Neural progenitor cell (in vitro differentiated cells): ENCODE measurements around the gene PARD6A. TPM values are rescaled to one million over a fixed set of nuclear protein-coding genes. Genes with fewer than 3 reads are reported as not detected.
A peak's percentile ranks its signal among the peaks of the same experiment; 100 is the strongest.

Source experiments
- DNase-seq: peaks from one replicate; pipeline ENCODE4 v3.0.0-alpha.2; 2016; ENCODE audit warnings: low spot score
- H2AFZ ChIP-seq: fragments of 200-600 bp; sonication (generic); replicated peaks from 2 replicates; pipeline ENCODE4 v1.6.1; 2016; ENCODE audit warnings: antibody characterized with exemption
- H3F3A ChIP-seq: fragments of 200-600 bp; sonication (generic); 2 replicates; pipeline ENCODE4 v1.6.1; 2016; ENCODE audit warnings: antibody characterized with exemption, low read depth
- H3K27ac ChIP-seq: fragments of 200-600 bp; sonication (generic); 2 replicates; pipeline ENCODE4 v1.5.1; 2016; ENCODE audit warnings: mild to moderate bottlenecking
- H3K27me3 ChIP-seq: fragments of 200-600 bp; sonication (generic); 2 replicates; pipeline ENCODE4 v1.6.1; 2016; ENCODE audit warnings: mild to moderate bottlenecking, moderate library complexity
- H3K36me3 ChIP-seq: fragments of 200-600 bp; sonication (generic); 2 replicates; pipeline ENCODE4 v1.5.1; 2016
- H3K4me1 ChIP-seq: fragments of 200-600 bp; sonication (generic); 2 replicates; pipeline ENCODE4 v1.6.1; 2016; ENCODE audit warnings: mixed run types
- H3K4me2 ChIP-seq: fragments of 200-600 bp; sonication (generic); 2 replicates; pipeline ENCODE4 v1.6.1; 2016
- H3K4me3 ChIP-seq: fragments of 200-600 bp; sonication (generic); 2 replicates; pipeline ENCODE4 v1.5.1; 2016
- H3K79me2 ChIP-seq: fragments of 200-600 bp; sonication (generic); 2 replicates; pipeline ENCODE4 v1.6.1; 2016; ENCODE audit warnings: low read depth
- H3K9ac ChIP-seq: fragments of 200-600 bp; sonication (generic); 2 replicates; pipeline ENCODE4 v1.6.1; 2016
- H3K9me3 ChIP-seq: fragments of 200-600 bp; sonication (generic); 2 replicates; pipeline ENCODE4 v1.5.1; 2016; ENCODE audit warnings: low read depth
- H4K20me1 ChIP-seq: fragments of 200-600 bp; sonication (generic); 2 replicates; pipeline ENCODE4 v1.6.1; 2016; ENCODE audit warnings: low read depth
- H3K27ac Mint-ChIP-seq: 3 replicates; pipeline ENCODE4 v1.8.0; 2021; ENCODE audit warnings: mixed read lengths
- H3K27me3 Mint-ChIP-seq: 2 replicates; pipeline ENCODE4 v1.8.0; 2022; ENCODE audit warnings: low read depth, mild to moderate bottlenecking, inconsistent platforms, moderate library complexity, mixed read lengths; ENCODE audit not compliant: insufficient read depth
- H3K36me3 Mint-ChIP-seq: 3 replicates; pipeline ENCODE4 v1.8.0; 2021; ENCODE audit warnings: mixed read lengths
- H3K4me1 Mint-ChIP-seq: 3 replicates; pipeline ENCODE4 v1.8.0; 2021; ENCODE audit warnings: mixed read lengths
- H3K4me3 Mint-ChIP-seq: 3 replicates; pipeline ENCODE4 v1.8.0; 2021; ENCODE audit warnings: mild to moderate bottlenecking, moderate library complexity, mixed read lengths
- H3K9me3 Mint-ChIP-seq: 3 replicates; pipeline ENCODE4 v1.8.0; 2020; ENCODE audit warnings: mixed read lengths
- EZH2 ChIP-seq: fragments of 200-600 bp; sonication (generic); IDR thresholded peaks from 2 replicates; pipeline ENCODE4 v1.6.1; 2017; ENCODE audit warnings: antibody characterized with exemption, mild to moderate bottlenecking, moderate library complexity
- EZH2phosphoT487 ChIP-seq: fragments of 200-600 bp; sonication (generic); IDR thresholded peaks from 2 replicates; pipeline ENCODE4 v1.6.1; 2017; ENCODE audit warnings: antibody characterized with exemption
- total RNA-seq: library from RNA; depleted of rRNA; stranded (reverse); fragments of >200 nt; gene quantifications from 2 replicates; pipeline ENCODE4 v1.2.3, GENCODE V29; 2015; ENCODE audit warnings: low replicate concordance
- TF ChIP-seq, protein P1 (sequence below): fragments of 200-600 bp; sonication (generic); IDR thresholded peaks from 2 replicates; pipeline ENCODE4 v1.5.1; 2017; ENCODE audit warnings: antibody characterized with exemption, mild to moderate bottlenecking

The PARD6A gene
- total RNA-seq, 1 donor from 2014 or later = 2.7 TPM

DNA sequence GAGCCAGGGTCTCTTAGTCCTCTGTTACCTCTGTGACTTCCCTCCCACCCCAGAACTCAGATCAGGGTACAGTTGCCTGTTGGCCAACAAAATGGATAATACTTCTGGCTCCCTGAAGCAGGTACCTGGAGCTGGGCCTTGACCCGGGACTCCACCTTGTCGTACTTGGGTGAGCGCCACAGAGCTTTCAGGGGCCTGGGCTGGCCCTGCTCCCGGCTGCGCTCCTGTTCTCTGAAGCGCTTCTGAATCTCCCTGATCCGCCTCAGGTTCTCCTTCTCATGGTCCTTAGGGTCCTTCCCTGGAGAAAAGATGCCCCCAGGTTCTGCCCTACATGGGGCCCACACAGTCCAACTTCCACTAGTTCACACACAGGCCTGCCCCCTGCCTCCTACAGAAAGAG, 4.1 kb downstream of the PARD6A start:
- no peak overlapping the region for H3K4me2 ChIP-seq
- H3K9me3 ChIP-seq = no peaks in the 10 kb centered on the region
- H3K4me1 Mint-ChIP-seq = peaks cover 32% of the 10 kb centered on the region
- no peak overlapping the region for H2AFZ ChIP-seq
- TF ChIP-seq EZH2phosphoT487 (no peak), EZH2 (no peak)
- TF ChIP-seq, protein P1, sequence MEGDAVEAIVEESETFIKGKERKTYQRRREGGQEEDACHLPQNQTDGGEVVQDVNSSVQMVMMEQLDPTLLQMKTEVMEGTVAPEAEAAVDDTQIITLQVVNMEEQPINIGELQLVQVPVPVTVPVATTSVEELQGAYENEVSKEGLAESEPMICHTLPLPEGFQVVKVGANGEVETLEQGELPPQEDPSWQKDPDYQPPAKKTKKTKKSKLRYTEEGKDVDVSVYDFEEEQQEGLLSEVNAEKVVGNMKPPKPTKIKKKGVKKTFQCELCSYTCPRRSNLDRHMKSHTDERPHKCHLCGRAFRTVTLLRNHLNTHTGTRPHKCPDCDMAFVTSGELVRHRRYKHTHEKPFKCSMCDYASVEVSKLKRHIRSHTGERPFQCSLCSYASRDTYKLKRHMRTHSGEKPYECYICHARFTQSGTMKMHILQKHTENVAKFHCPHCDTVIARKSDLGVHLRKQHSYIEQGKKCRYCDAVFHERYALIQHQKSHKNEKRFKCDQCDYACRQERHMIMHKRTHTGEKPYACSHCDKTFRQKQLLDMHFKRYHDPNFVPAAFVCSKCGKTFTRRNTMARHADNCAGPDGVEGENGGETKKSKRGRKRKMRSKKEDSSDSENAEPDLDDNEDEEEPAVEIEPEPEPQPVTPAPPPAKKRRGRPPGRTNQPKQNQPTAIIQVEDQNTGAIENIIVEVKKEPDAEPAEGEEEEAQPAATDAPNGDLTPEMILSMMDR = no peak
- peaks cover 38% of the 10 kb centered on the region for H3F3A ChIP-seq
- no peak overlapping the region for H3K27ac ChIP-seq
- peak overlapping the region; percentile 85 for H3K4me3 Mint-ChIP-seq
- no peaks in the 10 kb centered on the region for H3K36me3 ChIP-seq
- H3K79me2 ChIP-seq = no peaks in the 10 kb centered on the region
- H3K27me3 Mint-ChIP-seq = peaks cover 6% of the 10 kb centered on the region
- H3K27ac Mint-ChIP-seq = no peak overlapping the region
- H3K9me3 Mint-ChIP-seq = no peaks in the 10 kb centered on the region
- no peak overlapping the region for H3K4me3 ChIP-seq
- no peak for DNase-seq
- H3K4me1 ChIP-seq = peaks cover 18% of the 10 kb centered on the region
- peaks cover 10% of the 10 kb centered on the region for H3K36me3 Mint-ChIP-seq
- H4K20me1 ChIP-seq = peaks cover 57% of the 10 kb centered on the region
- peaks cover 8% of the 10 kb centered on the region for H3K27me3 ChIP-seq
- no peak overlapping the region for H3K9ac ChIP-seq

DNA sequence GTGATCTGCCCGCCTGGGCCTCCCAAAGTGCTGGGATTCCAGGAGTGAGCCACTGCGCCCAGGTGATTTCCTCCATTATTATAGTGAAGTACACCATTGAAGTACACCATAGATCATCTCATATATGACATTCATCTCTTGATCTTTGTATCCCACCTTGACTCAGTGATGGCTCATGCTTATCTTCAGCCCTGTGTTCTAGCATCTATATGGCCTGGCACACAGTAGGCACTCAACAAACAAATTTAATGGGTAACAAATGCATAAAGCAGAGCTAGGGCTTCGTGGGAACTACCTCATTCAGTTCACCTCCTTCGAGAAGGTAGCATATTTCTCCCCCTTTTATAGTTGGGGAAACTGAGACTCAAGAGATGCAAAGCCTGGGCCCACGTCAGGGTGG, 4.8 kb downstream of the PARD6A start:
- peak overlapping the region; percentile 91 for H3K4me2 ChIP-seq
- H3K4me1 ChIP-seq = peaks cover 18% of the 10 kb centered on the region
- H3F3A ChIP-seq = peaks cover 34% of the 10 kb centered on the region
- H3K9me3 ChIP-seq = no peaks in the 10 kb centered on the region
- no peaks in the 10 kb centered on the region for H3K36me3 ChIP-seq
- H3K9ac ChIP-seq = no peak overlapping the region
- DNase-seq = no peak
- Mint-ChIP-seq H3K9me3 (no peaks in the 10 kb centered on the region), H3K4me1 (peaks cover 32% of the 10 kb centered on the region), H3K27me3 (peaks cover 7% of the 10 kb centered on the region), H3K36me3 (peaks cover 10% of the 10 kb centered on the region), H3K4me3 (peak overlapping the region; percentile 85), H3K27ac (no peak overlapping the region)
- H3K27me3 ChIP-seq = peaks cover 8% of the 10 kb centered on the region
- peaks cover 57% of the 10 kb centered on the region for H4K20me1 ChIP-seq
- H3K4me3 ChIP-seq = peak overlapping the region; percentile 90
- H3K79me2 ChIP-seq = no peaks in the 10 kb centered on the region
- TF ChIP-seq EZH2 (no peak), EZH2phosphoT487 (no peak)
- TF ChIP-seq, protein P1 = no peak
- no peak overlapping the region for H2AFZ ChIP-seq
- no peak overlapping the region for H3K27ac ChIP-seq

DNA sequence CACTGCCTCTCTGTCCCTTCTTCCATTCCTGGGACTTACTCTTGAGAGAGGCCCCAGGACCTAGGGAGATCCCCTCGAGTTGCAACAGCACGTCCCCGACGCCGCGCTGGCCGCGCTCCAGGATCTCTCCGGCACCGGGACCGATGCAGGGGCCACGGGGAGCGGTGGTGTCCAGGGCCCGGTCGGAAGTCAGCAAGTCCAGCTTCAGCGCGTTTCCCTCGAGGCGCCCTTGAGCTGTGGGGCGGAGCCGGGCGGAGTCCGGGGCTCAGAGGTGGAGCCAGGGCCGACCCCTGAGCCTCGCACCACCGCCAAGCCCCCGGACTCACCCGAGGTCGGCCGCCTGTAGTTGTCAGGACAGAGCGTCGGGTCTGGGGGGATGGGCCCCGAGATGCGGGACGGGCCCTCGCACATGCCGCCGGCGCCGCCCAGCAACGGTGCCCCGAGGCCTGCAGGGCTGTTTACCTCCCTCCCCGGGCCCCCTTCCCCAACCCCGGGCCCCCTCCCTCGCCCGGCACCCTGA, 5.3 kb downstream of the PARD6A start:
- TF ChIP-seq EZH2phosphoT487 (no peak), EZH2 (no peak)
- TF ChIP-seq, protein P1 = no peak
- no peaks in the 10 kb centered on the region for H3K9me3 Mint-ChIP-seq

More for the DNA sequence above, 5.3 kb downstream of the PARD6A start:
- Mint-ChIP-seq H3K27ac (no peak overlapping the region), H3K4me1 (peaks cover 32% of the 10 kb centered on the region), H3K4me3 (peak overlapping the region; percentile 85), H3K27me3 (peaks cover 7% of the 10 kb centered on the region), H3K36me3 (peaks cover 10% of the 10 kb centered on the region)
- Histone ChIP-seq H3K27me3 (peaks cover 8% of the 10 kb centered on the region), H3K36me3 (no peaks in the 10 kb centered on the region), H3K9me3 (no peaks in the 10 kb centered on the region), H3K27ac (no peak overlapping the region), H3F3A (peaks cover 31% of the 10 kb centered on the region), H3K4me3 (peak overlapping the region; percentile 90), H4K20me1 (peaks cover 55% of the 10 kb centered on the region), H3K79me2 (no peaks in the 10 kb centered on the region), H3K4me1 (peaks cover 18% of the 10 kb centered on the region), H3K4me2 (peak overlapping the region; percentile 91), H2AFZ (peak overlapping the region; percentile 48), H3K9ac (no peak overlapping the region)
- peak; percentile 79 for DNase-seq
